ENCODE results near the gene C16orf74.
A peak's percentile ranks its signal among the peaks of the same experiment; 100 is the strongest.

Gene C16orf74

DNA sequence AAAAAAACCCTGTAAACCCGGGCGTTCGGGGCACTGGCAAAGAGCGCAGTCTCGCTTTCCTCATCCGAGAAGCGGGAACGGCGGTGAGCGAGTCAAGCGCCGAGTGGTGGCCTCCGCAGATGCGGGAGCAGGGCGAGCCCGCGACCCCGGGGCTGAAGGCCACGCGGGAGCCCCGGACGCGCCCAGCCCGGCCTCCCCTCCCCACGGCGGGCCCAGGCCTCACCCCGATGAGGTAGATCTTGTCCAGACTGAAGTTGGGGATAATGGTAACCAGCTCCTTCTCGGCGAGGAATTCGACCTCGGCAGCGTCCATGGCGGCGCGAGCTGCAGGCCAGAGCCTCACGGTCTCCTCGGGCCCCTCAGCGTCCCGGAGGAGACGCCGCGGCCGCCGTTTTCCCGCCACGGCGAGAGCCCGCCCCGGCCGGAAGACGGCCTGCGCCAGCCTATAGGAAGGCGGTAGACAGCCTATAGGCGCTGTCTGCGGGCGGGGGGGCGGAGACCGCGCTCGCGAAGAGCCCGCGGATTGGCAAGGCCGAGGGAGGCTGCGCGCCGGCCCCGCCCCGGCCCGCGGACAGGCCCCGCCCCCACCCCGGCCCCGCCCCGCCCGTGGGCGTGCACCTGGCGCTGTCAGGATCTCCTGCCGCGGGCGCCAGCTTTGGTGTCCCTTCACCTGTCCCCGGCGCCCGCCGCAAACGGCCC, 62.2 kb downstream of the C16orf74 start, which contains the start of gene GINS2:
Gene GINS2, minus strand, starts transcription at position 369 of the 699 bp plus-strand sequence. Its CDS starts 56 bp downstream, at position 313.
- DNase-seq = peak; percentile 87

DNA sequence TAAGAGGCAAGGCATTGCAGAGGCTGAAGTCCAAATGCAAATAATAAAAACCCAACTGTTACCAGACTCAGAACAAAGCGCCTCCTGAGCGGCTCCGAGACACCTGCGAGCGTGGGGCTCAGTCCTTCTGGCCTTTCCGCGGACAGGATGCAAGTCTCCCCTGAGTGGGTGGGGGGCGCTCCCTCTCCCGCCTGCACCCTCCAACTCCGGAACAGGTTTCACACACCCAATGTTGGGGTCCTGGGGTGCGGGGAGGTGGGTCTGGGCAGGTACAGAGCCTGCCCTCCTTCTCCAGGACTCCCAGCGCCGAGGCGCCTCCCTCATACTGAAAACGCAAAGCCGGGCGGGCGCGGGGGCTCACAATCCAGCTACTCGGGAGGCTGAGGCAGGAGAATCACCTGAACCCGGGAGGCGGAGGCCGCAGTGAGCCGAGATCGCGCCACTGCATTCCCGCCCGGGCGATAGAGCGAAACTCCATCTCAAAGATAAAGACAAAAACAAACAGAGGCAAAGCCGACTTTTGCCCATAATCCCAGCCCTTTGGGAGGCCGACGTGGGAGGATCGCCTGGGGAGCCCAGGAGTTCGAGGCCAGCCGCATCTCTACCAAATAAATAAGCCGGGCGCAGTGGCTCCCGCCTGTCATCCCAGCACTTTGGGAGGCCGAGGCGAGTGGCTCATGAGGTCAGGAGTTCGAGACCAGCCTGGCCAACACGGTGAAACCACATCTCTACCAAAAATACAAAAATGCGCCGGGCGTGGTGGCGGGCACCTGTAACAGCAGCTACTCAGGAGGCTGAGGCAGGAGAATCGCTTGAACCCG, 63.0 kb downstream of the C16orf74 start:
- no peak for DNase-seq

DNA sequence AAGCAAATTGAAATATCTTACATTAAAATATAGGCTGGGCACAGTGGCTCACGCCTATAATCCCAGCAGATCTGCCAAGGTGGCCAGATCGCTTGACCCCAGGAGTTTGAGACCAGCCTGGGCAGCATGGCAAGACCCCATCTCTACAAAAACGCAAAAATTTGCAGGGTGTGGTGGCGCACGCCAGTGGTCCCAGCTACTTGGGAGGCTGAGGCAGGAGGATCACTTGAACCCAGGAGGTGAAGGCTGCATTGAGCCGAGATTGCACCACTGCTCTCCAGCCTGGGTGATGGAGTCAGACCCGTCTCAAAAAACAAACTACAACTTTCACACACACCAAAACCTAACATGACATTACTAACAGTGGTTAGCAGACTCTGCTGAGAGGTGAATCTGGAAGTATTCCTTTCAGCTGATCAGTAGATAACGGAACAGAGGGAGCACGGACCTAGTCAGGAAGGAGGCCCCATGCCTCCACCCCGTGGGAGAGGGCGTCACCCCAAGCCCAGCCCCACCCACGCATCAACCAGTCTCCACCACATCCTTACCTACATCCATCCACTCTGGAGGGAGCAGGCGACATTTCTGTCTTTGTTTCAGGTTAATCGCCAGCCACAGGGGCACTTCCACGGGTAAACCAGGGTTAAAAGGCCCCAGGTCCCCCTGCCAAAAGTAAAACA, 63.8 kb downstream of the C16orf74 start:
- no peak for DNase-seq

DNA sequence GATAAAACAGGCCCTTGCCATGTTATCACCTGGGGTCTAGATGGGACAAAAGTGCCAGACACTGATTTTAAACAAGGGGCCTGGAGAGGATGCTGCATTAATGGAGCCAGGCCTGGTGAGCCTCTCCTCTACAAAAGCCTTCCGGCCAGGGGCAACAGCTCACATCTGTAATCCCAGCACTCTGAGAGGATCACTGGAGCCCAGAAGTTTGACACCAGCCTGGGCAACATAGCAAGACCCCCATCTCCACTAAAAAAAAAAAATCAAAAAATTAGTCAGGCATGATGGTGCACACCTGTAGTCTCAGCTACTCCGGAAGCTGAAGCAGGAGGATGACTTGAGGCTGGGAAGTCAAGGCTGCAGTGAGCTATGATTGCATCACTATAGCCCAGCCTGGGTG, 65.6 kb downstream of the C16orf74 start:
- no peak for DNase-seq

DNA sequence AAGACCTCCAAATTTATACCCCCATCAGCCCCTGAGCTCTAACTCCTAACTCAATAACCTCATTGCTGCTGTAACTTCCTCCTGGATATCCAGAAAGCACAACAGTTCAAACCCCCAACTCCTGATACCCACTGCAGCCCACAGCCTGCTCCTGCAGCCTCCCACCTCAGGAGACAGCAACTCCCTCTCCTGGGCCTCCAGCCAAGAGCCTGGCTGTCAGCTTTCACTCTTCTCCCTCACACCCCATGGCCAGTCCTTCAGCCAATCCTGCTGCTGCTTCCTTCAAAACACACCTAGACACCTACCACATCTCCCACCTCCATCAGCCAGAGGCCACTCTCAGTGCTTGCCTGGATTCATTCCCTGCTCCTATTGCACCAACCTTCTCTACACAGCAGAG, 67.5 kb downstream of the C16orf74 start:
- peak; percentile 21 for DNase-seq

DNA sequence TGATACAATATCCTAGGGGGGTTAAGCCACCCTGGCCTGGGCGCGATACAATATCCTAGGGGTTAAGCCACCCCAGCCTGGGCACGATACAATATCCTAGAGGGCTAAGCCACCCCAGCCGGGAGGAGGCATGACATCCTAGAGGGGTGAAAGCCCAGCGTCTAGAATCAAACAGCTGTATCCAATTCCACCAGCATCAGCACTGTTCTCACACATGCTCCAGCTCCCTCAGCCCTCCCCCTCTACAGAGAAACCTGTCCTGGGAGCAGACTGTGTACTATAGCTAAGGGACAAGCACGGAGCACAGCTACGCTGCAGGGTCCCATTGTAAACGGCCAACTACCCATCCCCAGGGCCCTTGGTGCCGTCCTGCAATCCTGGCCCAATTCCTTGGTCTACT, 68.4 kb downstream of the C16orf74 start:
- DNase-seq = no peak

DNA sequence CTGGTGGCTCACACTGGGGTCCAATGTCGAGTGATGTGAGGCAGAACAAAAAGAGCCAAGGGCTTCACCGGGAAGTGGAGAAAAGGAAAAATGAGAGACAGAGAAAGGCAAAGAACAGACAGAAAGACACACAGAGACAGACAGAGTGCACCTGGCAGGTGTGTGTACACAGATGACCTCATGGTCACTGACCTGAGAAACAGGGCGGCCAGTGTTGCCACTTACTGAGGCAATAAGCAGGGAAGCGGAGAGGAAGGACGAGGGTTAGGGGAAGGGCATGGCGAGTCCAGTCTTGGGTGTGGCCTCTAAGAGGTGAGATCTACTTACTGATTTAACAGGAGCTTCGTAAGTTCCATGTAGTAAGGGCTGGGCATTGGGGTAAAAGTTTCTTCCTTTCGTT, 69.6 kb downstream of the C16orf74 start:
- no peak for DNase-seq

DNA sequence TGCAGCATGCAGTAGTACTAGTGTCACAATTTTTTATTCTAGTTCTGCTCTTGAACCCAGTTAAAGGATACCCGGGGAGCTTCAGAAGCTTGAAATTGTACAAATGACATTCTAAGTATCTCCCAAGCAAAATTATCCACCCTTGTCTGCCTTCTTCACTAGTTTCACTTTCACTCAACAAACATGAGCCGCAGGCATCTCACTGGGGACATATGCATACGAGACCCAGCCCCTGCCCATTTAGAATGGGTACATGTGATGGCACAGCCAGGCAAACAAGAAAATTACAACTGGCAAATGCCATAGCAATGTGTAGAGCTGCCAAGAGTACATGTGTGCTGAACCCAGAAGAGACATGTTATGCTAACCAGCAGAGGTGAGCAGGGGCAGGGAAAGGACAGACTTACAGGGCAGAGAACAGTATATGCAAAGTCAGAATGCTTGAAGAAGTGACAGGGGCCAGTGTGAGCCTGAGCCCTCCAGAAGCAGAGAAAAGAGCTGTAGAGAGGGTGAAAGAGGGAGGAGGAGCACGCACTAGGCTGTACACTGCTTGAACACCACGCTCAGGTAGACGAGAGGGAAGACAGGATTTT, 70.4 kb downstream of the C16orf74 start:
- no peak for DNase-seq

DNA sequence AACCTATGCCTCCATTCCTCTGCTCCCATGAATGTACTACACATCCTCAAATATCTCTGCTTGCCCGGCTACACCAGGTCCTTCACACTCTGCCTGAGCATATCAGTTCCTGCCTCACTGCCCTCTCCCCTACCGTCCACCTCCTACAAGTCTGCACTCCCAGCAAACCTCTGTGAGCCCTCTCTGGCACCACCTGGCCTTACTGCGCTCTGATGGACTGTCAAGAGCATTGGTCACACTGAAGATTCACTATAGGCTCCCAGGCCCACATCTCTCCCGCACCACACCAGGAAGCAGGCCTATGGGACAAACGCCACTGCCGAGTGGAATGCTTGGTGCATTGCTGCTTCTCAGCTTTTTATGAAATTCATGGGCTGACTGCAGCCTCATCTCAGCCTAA, 71.0 kb downstream of the C16orf74 start:
- no peak for DNase-seq

DNA sequence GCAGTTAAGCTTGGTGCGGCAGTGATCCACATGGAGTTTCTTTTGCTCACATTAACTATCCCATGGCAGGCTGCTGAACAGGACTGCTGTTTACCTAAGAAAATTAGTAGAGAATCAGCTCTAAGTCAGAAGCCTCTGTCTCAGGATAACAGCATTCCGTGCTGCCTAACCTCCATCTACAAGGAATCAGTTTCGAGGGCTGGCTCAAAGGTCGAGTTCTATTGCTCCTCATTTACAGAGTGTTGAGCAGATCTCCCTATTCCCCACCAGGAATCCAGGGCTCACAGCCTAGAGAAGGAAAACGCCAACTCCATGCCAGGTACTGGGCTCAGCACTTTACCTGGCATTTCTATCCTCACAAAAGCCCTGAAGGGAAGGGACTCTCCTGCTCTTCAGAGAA, 72.1 kb downstream of the C16orf74 start:
- DNase-seq = no peak

DNA sequence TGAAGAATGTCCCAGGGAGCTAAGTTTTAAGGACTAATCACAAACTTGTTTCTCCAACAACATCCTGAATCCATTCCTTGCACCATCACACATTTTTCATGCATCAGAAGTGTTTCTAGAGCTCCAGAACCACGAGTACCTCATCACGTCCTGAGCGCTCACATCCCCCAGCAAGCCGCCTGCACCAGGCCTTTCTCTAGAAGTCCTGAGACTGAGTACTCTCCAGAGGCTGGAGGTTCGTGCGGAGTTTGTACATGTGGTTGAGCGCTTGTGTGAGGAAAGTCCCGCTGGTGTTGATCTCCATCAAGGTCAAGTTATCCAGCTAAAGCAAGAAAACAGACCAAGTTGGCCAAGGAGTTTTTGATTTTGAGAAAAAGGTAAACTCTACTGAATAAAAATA, 72.9 kb downstream of the C16orf74 start:
- DNase-seq = no peak

DNA sequence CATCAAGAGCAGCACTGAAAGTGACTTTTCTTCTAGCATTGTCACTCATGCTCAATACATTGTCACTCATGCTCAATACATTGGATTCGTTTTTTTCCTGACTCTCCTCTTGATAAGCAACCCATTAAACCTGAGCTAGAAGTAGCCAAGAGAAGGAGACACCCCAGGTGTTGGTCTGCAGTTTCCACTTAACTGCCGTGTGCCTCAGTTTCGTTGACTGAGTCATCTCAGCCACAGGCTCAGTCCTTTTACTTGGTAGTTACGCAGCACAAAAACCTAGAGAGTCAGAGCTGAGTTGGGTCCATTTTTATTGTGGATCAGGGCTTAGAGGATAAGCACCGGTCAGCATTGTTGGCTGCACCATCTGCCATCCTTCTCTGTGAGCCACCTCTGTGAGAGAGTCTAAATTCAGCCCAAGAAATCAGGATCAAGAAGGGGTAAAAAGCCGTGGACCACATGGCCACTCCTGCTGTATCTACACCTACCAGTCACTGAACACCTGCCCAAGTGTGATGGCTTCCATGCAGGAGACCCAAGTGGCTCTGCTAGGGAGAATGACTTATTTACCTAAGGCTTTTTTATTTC, 73.4 kb downstream of the C16orf74 start:
- DNase-seq = no peak

DNA sequence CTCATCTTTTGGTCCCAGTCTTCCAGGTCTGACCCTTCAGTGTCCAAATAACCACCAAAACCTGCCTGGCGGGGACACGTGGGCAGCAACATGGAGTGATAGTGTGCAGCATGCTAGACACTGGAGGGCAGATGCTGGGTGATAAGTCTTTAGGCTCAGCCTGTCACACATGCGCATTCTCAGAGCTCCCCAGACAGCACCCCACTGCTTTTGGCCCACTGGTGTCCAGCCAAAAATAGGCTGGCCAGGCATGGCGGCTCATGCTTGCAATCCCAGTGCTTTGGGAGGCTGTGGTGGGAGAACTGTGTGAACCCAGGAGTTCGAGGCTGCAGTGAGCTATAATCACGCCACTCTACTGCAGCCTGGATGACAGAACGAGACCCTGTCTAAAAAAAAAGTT, 74.4 kb downstream of the C16orf74 start:
- no peak for DNase-seq

DNA sequence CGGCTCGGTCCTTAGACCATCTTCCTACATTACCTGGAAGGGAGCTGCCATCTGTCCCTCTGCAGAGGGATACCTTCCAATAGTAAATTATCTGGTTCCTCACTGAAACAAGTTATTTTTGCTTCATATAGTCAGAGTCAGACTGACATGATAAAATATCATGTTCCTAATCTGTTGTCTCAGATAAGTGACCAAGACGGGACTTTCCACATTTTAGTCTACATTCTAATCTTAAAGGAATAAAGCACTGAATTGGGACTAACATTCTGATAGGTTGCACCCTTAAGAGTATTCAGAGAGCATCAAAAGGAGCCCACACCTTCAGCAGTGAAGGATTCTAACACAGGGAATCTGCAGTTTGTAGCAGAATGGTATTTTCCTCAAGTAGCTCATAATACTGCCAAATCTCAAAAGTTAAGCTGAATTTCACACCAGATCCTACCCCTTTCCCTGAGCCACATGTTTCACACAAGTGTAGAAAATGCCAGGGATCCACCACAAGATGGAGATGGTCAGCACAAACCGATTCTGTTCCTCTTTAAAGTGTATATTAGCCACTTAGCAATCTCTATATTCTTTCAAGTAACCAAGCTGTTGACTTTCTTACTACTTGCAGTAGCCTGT, 75.5 kb downstream of the C16orf74 start:
- DNase-seq = peak; percentile 25

DNA sequence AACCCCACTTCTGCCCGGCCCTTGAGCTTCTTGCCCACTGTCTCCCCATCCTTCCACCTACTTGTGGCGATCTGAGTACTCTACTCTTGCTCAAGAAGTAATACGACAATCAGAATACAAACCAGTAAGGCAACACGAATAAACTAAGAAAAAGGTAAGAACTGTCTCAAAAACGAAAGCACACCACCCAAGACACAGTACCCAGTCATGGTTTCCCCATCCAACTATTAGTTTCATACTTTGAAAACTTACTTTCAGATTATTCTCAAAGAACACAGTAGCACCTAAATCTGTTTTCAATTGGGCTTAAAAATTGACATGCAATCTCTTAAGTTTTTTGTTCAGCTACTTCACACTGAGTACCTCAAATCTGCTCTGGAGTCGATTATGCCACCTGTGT, 76.1 kb downstream of the C16orf74 start:
- no peak for DNase-seq

DNA sequence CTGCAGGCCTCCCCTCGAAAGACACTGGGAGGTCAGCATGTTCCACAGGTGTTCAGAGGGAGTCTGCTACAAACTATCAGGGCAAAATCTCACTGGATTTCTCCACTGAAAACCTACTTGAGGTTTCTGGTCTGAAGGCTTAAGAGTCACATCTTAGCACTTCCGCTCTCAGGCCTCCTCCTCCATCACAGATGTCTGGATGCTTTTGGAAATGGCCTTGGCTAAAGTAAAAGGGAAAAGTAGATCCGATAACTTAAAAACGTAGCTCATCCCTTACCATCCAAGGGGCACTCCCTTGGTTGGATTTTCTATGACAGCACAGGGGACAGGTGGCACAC, 76.5 kb downstream of the C16orf74 start:
- DNase-seq = no peak

DNA sequence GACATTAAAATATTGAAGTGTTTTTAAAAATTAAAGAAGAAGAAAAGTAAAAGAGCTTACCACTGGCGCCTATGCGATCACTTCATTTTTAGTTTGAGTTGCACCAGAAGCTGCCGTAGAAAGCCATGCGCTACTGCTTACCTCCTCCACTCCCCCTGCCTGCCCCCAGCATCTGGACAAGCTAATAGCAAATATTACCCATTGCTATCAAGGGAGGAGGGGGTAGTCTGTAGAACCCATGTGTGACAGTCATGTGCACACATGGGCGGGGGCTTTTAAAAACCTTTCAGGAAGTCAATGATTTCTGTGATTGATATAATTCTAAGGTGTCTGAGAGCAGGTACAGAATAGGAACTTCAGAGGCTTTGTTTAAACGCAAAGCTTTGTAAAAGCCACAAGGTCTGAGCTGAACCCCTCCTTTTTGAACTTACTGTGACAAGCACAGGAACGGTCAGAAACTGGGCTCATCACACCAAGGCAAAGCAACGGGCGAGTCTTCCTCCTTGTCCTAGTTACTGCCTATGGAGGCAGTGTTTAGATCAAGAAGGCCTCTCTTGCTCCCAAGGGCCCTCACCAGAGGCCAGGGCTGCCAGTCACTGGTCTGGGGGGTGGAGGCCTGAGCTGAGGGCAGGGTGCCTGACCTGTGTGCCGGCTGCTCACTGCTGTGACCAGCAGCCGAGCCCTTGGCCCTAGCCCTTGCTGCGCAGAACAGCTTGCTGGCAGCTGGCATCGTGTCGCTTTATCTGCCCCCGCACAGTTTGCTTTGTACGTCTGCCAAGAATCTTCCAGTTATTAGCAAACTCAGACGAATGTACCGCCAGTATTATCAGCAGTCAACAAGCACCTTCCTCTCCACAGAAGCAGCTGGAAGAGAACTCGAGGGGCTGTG, 77.1 kb downstream of the C16orf74 start:
- peak; percentile 74 for DNase-seq

DNA sequence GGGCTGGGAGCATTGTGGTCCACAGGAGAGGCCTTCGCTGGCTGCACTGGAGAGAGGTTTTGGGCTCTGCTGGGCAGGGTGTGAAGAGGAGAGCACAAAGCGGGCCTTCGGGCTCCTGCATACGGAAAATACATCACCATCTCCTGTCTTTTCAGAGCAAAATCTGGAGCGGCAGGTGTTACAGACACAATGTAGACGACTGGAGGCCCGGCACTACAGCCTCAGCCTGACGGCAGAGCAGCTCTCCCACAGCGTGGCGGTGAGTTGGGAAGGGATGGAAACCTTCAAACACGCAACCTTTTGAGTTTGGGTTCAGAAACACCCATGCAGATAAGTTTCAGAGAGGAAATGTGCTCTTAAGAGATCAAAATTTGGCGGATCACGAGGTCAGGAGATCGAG, 80.1 kb downstream of the C16orf74 start:
- no peak for DNase-seq

DNA sequence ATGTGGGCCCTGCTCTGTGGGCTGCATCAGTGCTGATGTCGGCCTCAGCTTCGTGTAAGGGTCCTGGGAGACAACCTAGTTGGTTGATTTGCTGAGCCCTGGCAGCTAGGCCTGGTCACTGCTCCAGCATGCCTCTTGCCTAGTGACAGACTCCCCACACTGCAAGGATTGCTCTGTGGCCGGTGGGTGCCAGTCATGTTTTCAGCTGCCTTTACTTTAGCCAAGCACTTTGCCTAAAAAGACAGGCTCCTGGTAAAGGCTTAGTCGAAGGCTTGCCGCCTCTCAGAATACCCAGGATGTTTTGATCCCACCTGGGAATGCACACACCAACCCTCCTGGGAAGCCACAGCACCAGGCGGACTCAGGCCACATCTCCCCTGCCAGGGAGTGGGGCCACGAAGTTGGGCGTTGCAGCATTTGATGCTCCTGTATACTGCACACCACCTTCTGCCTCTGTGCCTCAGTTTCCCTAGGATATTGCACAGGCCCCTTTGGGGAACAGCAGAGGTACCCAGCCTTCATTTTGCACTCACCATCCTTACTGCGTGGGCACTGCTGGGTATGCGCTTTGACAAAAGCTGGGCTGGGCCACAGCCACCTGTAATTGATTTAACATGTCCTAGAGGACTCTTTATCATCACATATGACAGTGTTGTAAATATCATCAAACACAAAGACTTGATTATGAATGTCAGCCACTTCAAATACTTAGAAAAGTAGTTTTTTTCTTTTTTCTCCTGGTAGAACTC, 82.0 kb downstream of the C16orf74 start:
- no peak for DNase-seq

DNA sequence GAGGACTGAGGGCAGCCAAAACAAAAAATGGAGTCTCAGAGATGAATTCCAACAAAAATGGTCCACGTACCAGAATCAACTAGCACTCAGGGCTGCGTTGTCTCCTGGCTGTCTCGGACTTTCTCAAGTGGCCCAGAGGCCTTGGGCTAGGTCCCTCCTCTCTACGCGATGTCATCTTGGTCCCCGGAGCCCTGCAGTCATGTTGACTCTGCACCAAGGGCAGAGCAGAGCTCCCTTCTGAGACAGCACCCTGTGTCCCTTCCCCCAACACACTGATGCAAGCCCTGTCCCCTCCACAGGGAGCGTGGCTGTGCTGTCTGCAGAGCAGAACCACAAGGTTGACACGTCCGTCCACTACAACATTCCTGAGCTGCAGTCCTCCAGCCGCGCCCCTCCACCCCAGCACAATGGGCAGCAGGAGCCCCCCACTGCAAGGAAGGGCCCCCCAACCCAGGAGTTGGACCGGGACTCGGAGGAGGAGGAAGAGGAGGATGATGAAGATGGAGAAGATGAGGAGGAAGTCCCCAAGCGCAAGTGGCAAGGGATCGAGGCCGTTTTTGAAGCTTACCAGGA, 83.0 kb downstream of the C16orf74 start:
- DNase-seq = no peak

DNA sequence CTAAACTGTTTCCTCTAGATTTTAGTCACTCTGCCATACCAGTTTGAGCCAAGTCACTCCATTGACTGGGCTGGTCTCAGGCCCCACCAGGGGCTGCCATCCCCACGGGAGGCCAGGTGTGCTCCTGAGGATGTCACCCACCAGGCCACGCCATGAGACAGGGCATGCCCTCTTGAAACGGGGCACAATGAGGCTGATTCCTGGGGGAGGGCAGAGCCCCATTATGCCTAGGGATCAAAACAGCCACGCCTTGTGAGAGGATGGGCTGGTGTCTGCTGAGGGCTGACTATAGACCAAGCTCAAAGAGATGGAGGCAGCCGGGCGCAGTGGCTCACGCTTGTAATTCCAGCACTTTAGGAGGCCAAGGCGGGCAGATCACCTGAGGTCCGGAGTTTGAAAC, 83.6 kb downstream of the C16orf74 start:
- no peak for DNase-seq

All from NCI-H345 (cell line).